ELF-1 (cell line): Measurements from ENCODE around the gene MT1F.

Source experiments
- DNase-seq: peaks from one replicate; pipeline ENCODE4 v3.0.0-alpha.2; 2016; ENCODE audit warnings: low read depth, low spot score

Gene MT1F

GRCh38 chr16:56625943-56626654 lies 31.7 kb upstream of the MT1F start:
- DNase-seq = no peak

- no peak for DNase-seq
Measured at GRCh38 chr16:56626685-56627084, 31.1 kb upstream of the MT1F start.

GRCh38 chr16:56628486-56629350 lies 29.0 kb upstream of the MT1F start:
- no peak for DNase-seq

- no peak for DNase-seq
Measured at GRCh38 chr16:56629531-56629930, 28.2 kb upstream of the MT1F start.

- no peak for DNase-seq
Measured at GRCh38 chr16:56630134-56630533, 27.6 kb upstream of the MT1F start.

- DNase-seq = no peak
Measured at GRCh38 chr16:56631197-56631596, 26.6 kb upstream of the MT1F start.

- no peak for DNase-seq
Measured at GRCh38 chr16:56631832-56632155, 26.0 kb upstream of the MT1F start.

- DNase-seq = no peak
Measured at GRCh38 chr16:56632156-56632847, 25.5 kb upstream of the MT1F start, which contains the start of gene MT1M. TSS of gene MT1M (plus strand) at chr16:56632659. CDS start at chr16:56632732, 73 bp downstream.

- DNase-seq = no peak
Measured at GRCh38 chr16:56632848-56633365, 24.9 kb upstream of the MT1F start.

- no peak for DNase-seq
Measured at GRCh38 chr16:56633535-56633934, 24.2 kb upstream of the MT1F start.

- DNase-seq = no peak
Measured at GRCh38 chr16:56634715-56635440, 22.9 kb upstream of the MT1F start.

- DNase-seq = no peak
Measured at GRCh38 chr16:56635441-56635967, 22.3 kb upstream of the MT1F start.

- DNase-seq = no peak
Measured at GRCh38 chr16:56636616-56637413, 20.9 kb upstream of the MT1F start.

- peak; percentile 76 for DNase-seq
Measured at GRCh38 chr16:56637814-56638750, 19.7 kb upstream of the MT1F start, which contains the start of gene MT1A. TSS of gene MT1A (plus strand) at chr16:56638666. CDS start at chr16:56638739, 73 bp downstream.

- DNase-seq = no peak
Measured at GRCh38 chr16:56639045-56639444, 18.7 kb upstream of the MT1F start.

GRCh38 chr16:56640076-56640475 lies 17.7 kb upstream of the MT1F start:
- DNase-seq = no peak

- DNase-seq = no peak
Measured at GRCh38 chr16:56641166-56641565, 16.6 kb upstream of the MT1F start.

GRCh38 chr16:56643080-56643778 lies 14.5 kb upstream of the MT1F start:
- DNase-seq = peak; percentile 72

- no peak for DNase-seq
Measured at GRCh38 chr16:56643833-56644232, 13.9 kb upstream of the MT1F start.
